ENCODE results near the gene MYH14. TPM values are rescaled to one million over a fixed set of nuclear protein-coding genes. Genes with fewer than 3 reads are reported as not detected.
A peak's percentile ranks its signal among the peaks of the same experiment; 100 is the strongest.

Gene MYH14
- total RNA-seq, 2 experiments from 2014 or later, result not detected

DNA sequence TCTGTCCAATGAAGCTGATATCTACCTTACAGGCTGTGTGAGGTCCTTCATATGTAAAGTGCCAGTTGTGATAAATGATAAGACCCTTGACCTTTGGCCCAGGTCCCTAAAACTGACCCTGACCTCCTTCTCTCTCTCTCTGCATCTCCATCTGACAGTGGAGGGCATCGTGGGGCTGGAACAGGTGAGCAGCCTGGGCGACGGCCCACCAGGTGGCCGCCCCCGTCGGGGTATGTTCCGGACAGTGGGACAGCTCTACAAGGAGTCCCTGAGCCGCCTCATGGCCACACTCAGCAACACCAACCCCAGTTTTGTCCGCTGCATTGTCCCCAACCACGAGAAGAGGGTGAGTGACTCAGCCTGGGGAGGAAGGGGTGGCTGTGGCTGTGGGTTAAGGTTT lies 53.7 kb downstream of the MYH14 start:
- DNase-seq (ENCODE audit: low spot score), result no peak
- TF ChIP-seq, protein P1, sequence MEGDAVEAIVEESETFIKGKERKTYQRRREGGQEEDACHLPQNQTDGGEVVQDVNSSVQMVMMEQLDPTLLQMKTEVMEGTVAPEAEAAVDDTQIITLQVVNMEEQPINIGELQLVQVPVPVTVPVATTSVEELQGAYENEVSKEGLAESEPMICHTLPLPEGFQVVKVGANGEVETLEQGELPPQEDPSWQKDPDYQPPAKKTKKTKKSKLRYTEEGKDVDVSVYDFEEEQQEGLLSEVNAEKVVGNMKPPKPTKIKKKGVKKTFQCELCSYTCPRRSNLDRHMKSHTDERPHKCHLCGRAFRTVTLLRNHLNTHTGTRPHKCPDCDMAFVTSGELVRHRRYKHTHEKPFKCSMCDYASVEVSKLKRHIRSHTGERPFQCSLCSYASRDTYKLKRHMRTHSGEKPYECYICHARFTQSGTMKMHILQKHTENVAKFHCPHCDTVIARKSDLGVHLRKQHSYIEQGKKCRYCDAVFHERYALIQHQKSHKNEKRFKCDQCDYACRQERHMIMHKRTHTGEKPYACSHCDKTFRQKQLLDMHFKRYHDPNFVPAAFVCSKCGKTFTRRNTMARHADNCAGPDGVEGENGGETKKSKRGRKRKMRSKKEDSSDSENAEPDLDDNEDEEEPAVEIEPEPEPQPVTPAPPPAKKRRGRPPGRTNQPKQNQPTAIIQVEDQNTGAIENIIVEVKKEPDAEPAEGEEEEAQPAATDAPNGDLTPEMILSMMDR (conservative IDR thresholded peaks at IDR 0.05; ENCODE audit: low read length), result no peak
- TF ChIP-seq EZH2phosphoT487 (IDR thresholded peaks at IDR 0.05; ENCODE audit: borderline replicate concordance, low read depth, low read length), result no peak

DNA sequence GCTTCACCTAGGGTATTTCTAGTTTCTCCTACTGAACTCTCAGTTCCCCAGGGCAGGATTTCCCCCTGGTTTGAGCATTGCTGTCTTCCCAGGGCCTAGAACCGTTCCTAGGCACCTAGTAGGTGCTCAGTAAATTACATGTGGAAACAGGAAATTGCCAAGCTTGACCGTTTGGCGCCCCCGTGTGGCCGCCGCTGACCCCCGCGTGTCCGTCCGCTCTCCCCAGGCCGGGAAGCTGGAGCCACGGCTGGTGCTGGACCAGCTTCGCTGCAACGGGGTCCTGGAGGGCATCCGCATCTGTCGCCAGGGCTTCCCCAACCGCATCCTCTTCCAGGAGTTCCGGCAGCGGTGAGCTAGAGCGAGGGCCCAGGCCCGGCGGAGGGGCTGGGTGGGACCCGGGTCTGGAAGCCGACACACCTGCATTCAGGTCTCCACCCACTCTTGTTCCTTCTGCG lies 55.5 kb downstream of the MYH14 start:
- intact Hi-C loops (cut with micrococcal nuclease; ENCODE audit: unreplicated experiment), result no loop called here
- POLR2A ChIA-PET, result no interaction called here
- Histone ChIP-seq H3K36me3 (ENCODE audit: insufficient read depth, low read length) (no peaks in the 10 kb centered on the region), H3K9me2 (ENCODE audit: insufficient read depth, low read length) (no peaks in the 10 kb centered on the region), H3K4me3 (ENCODE audit: low read depth, low read length, poor library complexity, severe bottlenecking) (no peak overlapping the region), H3K79me2 (ENCODE audit: insufficient read depth, low read depth, low read length) (no peaks in the 10 kb centered on the region), H3K27ac (ENCODE audit: low read depth, low read length, poor library complexity, severe bottlenecking) (no peak overlapping the region), H3K9me3 (ENCODE audit: low read length) (no peaks in the 10 kb centered on the region), H4K20me1 (ENCODE audit: insufficient read depth, low read length) (no peaks in the 10 kb centered on the region), H2AFZ (ENCODE audit: low read length) (no peak overlapping the region), H3K4me2 (ENCODE audit: low read length) (no peak overlapping the region), H3K4me1 (ENCODE audit: insufficient read depth, low read length, poor library complexity, severe bottlenecking) (no peaks in the 10 kb centered on the region)
- TF ChIP-seq EZH2phosphoT487 (IDR thresholded peaks at IDR 0.05; ENCODE audit: borderline replicate concordance, low read depth, low read length), result no peak
- TF ChIP-seq, protein P1 (conservative IDR thresholded peaks at IDR 0.05; ENCODE audit: low read length), result peak; percentile 78
- CTCF ChIA-PET (ENCODE audit: unreplicated experiment), result no interaction called here
- no TSS peak for BruUV-seq (replicated peaks)
- peak; percentile 6 for DNase-seq (ENCODE audit: low spot score)

More for the DNA sequence above, 53.7 kb downstream of the MYH14 start:
- intact Hi-C loops (cut with micrococcal nuclease; ENCODE audit: unreplicated experiment), result no loop called here
- H3K27ac ChIP-seq (ENCODE audit: low read depth, low read length, poor library complexity, severe bottlenecking), result no peak overlapping the region
- no peaks in the 10 kb centered on the region for H3K9me2 ChIP-seq (ENCODE audit: insufficient read depth, low read length)
- no peaks in the 10 kb centered on the region for H3K4me1 ChIP-seq (ENCODE audit: insufficient read depth, low read length, poor library complexity, severe bottlenecking)
- no peak overlapping the region for H3K4me3 ChIP-seq (ENCODE audit: low read depth, low read length, poor library complexity, severe bottlenecking)
- H3K4me2 ChIP-seq (ENCODE audit: low read length), result no peak overlapping the region
- ChIA-PET POLR2A (no interaction called here), CTCF (ENCODE audit: unreplicated experiment) (no interaction called here)
- peaks cover 6% of the 10 kb centered on the region; the same call in 1 of the 2 replicates for H3K9me3 ChIP-seq (ENCODE audit: low read length)
- H2AFZ ChIP-seq (ENCODE audit: low read length), result no peak overlapping the region
- H3K36me3 ChIP-seq (ENCODE audit: insufficient read depth, low read length), result no peaks in the 10 kb centered on the region
- no peaks in the 10 kb centered on the region for H3K79me2 ChIP-seq (ENCODE audit: insufficient read depth, low read depth, low read length)
- no TSS peak for BruUV-seq (replicated peaks)
- no peaks in the 10 kb centered on the region for H4K20me1 ChIP-seq (ENCODE audit: insufficient read depth, low read length)

DNA sequence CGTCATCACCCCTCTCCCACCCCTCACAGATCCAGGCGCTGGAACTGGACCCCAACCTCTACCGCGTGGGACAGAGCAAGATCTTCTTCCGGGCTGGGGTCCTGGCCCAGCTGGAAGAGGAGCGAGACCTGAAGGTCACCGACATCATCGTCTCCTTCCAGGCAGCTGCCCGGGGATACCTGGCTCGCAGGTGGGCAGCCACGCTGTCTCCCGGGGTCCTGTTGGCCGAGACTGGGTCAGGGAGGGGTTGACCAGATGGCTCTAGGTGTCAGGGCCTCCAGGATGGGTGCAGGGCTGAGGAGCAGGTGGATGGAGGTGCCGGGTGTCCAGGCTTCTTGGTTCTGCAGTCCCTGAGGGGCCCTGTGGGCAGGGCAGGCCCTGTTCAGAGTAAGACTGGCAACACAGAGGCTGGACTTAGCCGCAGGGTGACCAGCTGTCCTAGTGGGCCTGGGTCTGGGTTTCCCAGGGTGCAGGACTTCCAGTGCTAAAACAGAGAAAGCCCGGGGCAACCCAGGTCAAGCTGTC lies 58.1 kb downstream of the MYH14 start:
- CTCF ChIA-PET (ENCODE audit: unreplicated experiment), result no interaction called here

More for the DNA sequence above, 58.1 kb downstream of the MYH14 start:
- H4K20me1 ChIP-seq (ENCODE audit: insufficient read depth, low read length), result no peaks in the 10 kb centered on the region
- no peak for DNase-seq (ENCODE audit: low spot score)
- no peaks in the 10 kb centered on the region for H3K9me2 ChIP-seq (ENCODE audit: insufficient read depth, low read length)
- H3K4me2 ChIP-seq (ENCODE audit: low read length), result no peak overlapping the region
- POLR2A ChIA-PET, result no interaction called here
- intact Hi-C loops (cut with micrococcal nuclease; ENCODE audit: unreplicated experiment), result no loop called here
- no peaks in the 10 kb centered on the region for H3K9me3 ChIP-seq (ENCODE audit: low read length)
- no peak for TF ChIP-seq EZH2phosphoT487 (IDR thresholded peaks at IDR 0.05; ENCODE audit: borderline replicate concordance, low read depth, low read length)
- TF ChIP-seq, protein P1 (conservative IDR thresholded peaks at IDR 0.05; ENCODE audit: low read length), result no peak
- no TSS peak for BruUV-seq (replicated peaks)
- no peaks in the 10 kb centered on the region for H3K4me1 ChIP-seq (ENCODE audit: insufficient read depth, low read length, poor library complexity, severe bottlenecking)
- no peak overlapping the region for H3K27ac ChIP-seq (ENCODE audit: low read depth, low read length, poor library complexity, severe bottlenecking)
- no peaks in the 10 kb centered on the region for H3K36me3 ChIP-seq (ENCODE audit: insufficient read depth, low read length)
- H3K79me2 ChIP-seq (ENCODE audit: insufficient read depth, low read depth, low read length), result no peaks in the 10 kb centered on the region
- H3K4me3 ChIP-seq (ENCODE audit: low read depth, low read length, poor library complexity, severe bottlenecking), result no peak overlapping the region
- H2AFZ ChIP-seq (ENCODE audit: low read length), result no peak overlapping the region
